Measurements from ENCODE around the gene TM9SF3. TPM values are rescaled to one million over a fixed set of nuclear protein-coding genes. Genes with fewer than 3 reads are reported as not detected.

The TM9SF3 gene
- polyA plus RNA-seq, 2 of the 4 experiments (the other 2 are of a cell fraction), result 92.9 to 138 TPM

GRCh38 chr10:96517284-96517683, 69.5 kb downstream of the TM9SF3 start (continued):
- TF ChIP-seq CTCF (IDR thresholded peaks at IDR 0.05) (no peak), CBX2 (IDR thresholded peaks at IDR 0.05; ENCODE audit: borderline replicate concordance, low read depth) (no peak), FOXS1 (CRISPR knock-in tag; IDR thresholded peaks at IDR 0.05) (no peak), CBX8 (IDR thresholded peaks at IDR 0.05) (no peak), ATOH8 (CRISPR knock-in tag; IDR thresholded peaks at IDR 0.05; ENCODE audit: low read depth) (no peak), NFE2L2 (conservative IDR thresholded peaks at IDR 0.05; ENCODE audit: low read length) (no peak)

DNA sequence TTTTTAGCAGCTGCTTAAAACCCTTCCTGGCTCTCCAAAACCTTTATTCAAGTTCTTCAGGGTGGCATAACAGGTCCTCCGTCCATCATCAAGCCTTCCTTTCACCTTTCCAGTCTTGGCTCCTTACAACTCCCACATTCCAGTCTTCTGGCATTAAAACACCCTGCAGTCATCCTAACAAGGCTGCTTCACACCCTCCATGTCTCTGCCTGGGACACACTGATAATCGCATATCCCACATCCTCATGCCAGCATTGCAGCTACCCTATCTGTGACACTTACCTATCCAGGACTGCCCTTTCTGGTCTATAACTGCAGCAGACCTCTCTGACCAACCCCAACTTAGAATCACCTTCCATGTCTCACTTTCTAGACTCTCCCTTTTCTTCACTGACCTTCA, 70.5 kb downstream of the TM9SF3 start:
- TF ChIP-seq, protein P1, sequence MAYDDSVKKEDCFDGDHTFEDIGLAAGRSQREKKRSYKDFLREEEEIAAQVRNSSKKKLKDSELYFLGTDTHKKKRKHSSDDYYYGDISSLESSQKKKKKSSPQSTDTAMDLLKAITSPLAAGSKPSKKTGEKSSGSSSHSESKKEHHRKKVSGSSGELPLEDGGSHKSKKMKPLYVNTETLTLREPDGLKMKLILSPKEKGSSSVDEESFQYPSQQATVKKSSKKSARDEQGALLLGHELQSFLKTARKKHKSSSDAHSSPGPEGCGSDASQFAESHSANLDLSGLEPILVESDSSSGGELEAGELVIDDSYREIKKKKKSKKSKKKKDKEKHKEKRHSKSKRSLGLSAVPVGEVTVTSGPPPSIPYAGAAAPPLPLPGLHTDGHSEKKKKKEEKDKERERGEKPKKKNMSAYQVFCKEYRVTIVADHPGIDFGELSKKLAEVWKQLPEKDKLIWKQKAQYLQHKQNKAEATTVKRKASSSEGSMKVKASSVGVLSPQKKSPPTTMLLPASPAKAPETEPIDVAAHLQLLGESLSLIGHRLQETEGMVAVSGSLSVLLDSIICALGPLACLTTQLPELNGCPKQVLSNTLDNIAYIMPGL (CRISPR knock-in tag; IDR thresholded peaks at IDR 0.05; ENCODE audit: borderline replicate concordance), result no peak
- no peak for TF ChIP-seq PBX3 (IDR thresholded peaks at IDR 0.05)
- TF ChIP-seq SREBF2 (IDR thresholded peaks at IDR 0.05), result no peak
- TF ChIP-seq MYC (IDR thresholded peaks at IDR 0.05; ENCODE audit: borderline replicate concordance, low read length), result no peak
- TF ChIP-seq POLR2AphosphoS2 (conservative IDR thresholded peaks at IDR 0.05; ENCODE audit: low read length), result 0 out of 2 replicates have a peak, but pooled peaks have one; percentile 57
- no peak for TF ChIP-seq HOXB13 (CRISPR knock-in tag; IDR thresholded peaks at IDR 0.05; ENCODE audit: low read depth)
- no peak overlapping the region for H3K4me3 ChIP-seq
- no peak for ATAC-seq
- no peak overlapping the region for H3K4me2 ChIP-seq
- peaks cover 6% of the 10 kb centered on the region; the same call in 2 of the 3 replicates for H3K4me1 ChIP-seq
- DNase-seq (ENCODE audit: low read depth in 1 of 2, low spot score in 1 of 2), result no peak
- ChIA-PET CTCF (no interaction called here), POLR2A (no interaction called here)
- FAIRE-seq, result no peak
- H3K9me3 ChIP-seq, result no peaks in the 10 kb centered on the region
- WGBS (ENCODE audit: missing lambda C conversion rate), result 92% methylated on average over 2 of the region's 2 CpGs
- no peak overlapping the region for H3K27ac ChIP-seq

GRCh38 chr10:96513698-96514561, 72.9 kb downstream of the TM9SF3 start, which contains the start of gene TLL2:
Gene TLL2, minus strand, starts transcription at chr10:96513926. Its CDS starts 241 bp downstream, at chr10:96513685.
- no peak for FAIRE-seq
- H3K27ac ChIP-seq, result peak within 1 kb of the TSS; percentile 37 to 77; a peak in 4 of 6 replicates
- TF ChIP-seq MYC (IDR thresholded peaks at IDR 0.05; ENCODE audit: borderline replicate concordance, low read length) (no peak), NR3C1 (IDR thresholded peaks at IDR 0.05) (no peak), ZFP36 (IDR thresholded peaks at IDR 0.05; ENCODE audit: borderline replicate concordance, partially characterized antibody) (no peak), RARB (CRISPR knock-in tag; IDR thresholded peaks at IDR 0.05) (no peak), JUN (IDR thresholded peaks at IDR 0.05) (0 out of 5 replicates have a peak, but pooled peaks of 1 of the 2 experiments have one; percentile 16), ZNF302 (CRISPR knock-in tag; IDR thresholded peaks at IDR 0.05) (no peak), POLR2A (IDR thresholded peaks at IDR 0.05; ENCODE audit: low read length) (peak; percentile 55), HOXB5 (CRISPR knock-in tag; IDR thresholded peaks at IDR 0.05) (0 out of 2 replicates have a peak, but pooled peaks have one; percentile 47), HOXB13 (CRISPR knock-in tag; IDR thresholded peaks at IDR 0.05; ENCODE audit: low read depth) (0 out of 2 replicates have a peak, but pooled peaks have one; percentile 37), RFX5 (IDR thresholded peaks at IDR 0.05) (no peak), EHMT2 (IDR thresholded peaks at IDR 0.05; ENCODE audit: low read depth) (no peak), MAX (IDR thresholded peaks at IDR 0.05) (peak; percentile 92), FOSB (CRISPR knock-in tag; IDR thresholded peaks at IDR 0.05) (peak; percentile 69; the same call in 1 of the 2 replicates)
- TF ChIP-seq, protein P2, sequence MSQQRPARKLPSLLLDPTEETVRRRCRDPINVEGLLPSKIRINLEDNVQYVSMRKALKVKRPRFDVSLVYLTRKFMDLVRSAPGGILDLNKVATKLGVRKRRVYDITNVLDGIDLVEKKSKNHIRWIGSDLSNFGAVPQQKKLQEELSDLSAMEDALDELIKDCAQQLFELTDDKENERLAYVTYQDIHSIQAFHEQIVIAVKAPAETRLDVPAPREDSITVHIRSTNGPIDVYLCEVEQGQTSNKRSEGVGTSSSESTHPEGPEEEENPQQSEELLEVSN (IDR thresholded peaks at IDR 0.05; ENCODE audit: borderline replicate concordance, low read depth), result peak; percentile 94
- TF ChIP-seq, protein P3, sequence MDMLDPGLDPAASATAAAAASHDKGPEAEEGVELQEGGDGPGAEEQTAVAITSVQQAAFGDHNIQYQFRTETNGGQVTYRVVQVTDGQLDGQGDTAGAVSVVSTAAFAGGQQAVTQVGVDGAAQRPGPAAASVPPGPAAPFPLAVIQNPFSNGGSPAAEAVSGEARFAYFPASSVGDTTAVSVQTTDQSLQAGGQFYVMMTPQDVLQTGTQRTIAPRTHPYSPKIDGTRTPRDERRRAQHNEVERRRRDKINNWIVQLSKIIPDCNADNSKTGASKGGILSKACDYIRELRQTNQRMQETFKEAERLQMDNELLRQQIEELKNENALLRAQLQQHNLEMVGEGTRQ (IDR thresholded peaks at IDR 0.05), result peak; percentile 48; the same call in 1 of the 2 replicates
- TF ChIP-seq, protein P4, sequence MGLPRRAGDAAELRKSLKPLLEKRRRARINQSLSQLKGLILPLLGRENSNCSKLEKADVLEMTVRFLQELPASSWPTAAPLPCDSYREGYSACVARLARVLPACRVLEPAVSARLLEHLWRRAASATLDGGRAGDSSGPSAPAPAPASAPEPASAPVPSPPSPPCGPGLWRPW (IDR thresholded peaks at IDR 0.05), result no peak

More at GRCh38 chr10:96513698-96514561, 72.9 kb downstream of the TM9SF3 start, which contains the start of gene TLL2:
- WGBS (ENCODE audit: missing lambda C conversion rate), result 3% methylated on average over 35 of the region's 68 CpGs
- ATAC-seq (peak; percentile 92 to 97), DNase-seq (ENCODE audit: low read depth in 1 of 2, low spot score in 1 of 2) (peak; percentile 85 to 90)
- Histone ChIP-seq H3K4me1 (peaks cover 6% of the 10 kb centered on the region; the same call in 2 of the 3 replicates), H3K4me3 (peak within 1 kb of the TSS; percentile 56), H3K9me3 (no peaks in the 10 kb centered on the region), H3K4me2 (peak within 1 kb of the TSS; percentile 95)
- POLR2A ChIA-PET, result interaction anchor here (1.4 kb wide), 1 partner anchor 73 kb away, joined by 3 read pairs; no protein-coding TSS in a partner anchor
- CTCF ChIA-PET, result interaction anchor here (0.5 to 7.5 kb wide), 45 partner anchors 9 to 1088 kb away, joined by 3 to 54 read pairs (median 4); no protein-coding TSS in a partner anchor
